RCC 7860 (cell line): ENCODE results near the gene NUP153.
A peak's percentile ranks its signal among the peaks of the same experiment; 100 is the strongest.
"Not testable (repeated sequence)": the region's sequence is repeated elsewhere in the genome, so short reads cannot be mapped to it uniquely, and the experiment has no call there.

Source experiments
- DNase-seq: peaks from one replicate; pipeline ENCODE4 v3.0.0-alpha.2; 2015; ENCODE audit warnings: low spot score
- FAIRE-seq: peaks from 2 replicates; lab custom pipeline; 2012; peaks lifted over from hg19 to GRCh38; lab: Jason Lieb, UNC

Gene NUP153

DNA sequence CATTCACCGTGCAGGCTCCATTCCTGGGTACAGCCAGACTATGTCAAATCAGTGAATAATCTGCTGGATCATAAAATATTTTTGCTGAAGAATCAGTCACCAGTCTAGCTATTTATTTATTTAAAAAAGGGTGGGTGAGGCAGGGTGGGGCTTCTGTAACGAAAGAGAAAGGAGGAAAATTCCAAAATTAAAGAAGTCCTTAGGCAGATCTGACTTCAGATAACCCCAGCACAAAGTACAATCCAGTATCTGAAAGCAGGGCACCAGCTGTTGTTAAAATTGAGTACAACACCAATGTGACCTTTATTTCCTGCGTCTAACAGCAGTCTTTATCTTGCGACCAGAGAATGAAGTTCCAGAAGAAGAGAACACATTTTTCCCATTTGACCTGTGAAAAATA, 90.9 kb downstream of the NUP153 start:
- DNase-seq (no peak), FAIRE-seq (no peak)

- DNase-seq (no peak), FAIRE-seq (no peak)
Measured at GRCh38 chr6:17612048-17612447, 94.7 kb downstream of the NUP153 start.

GRCh38 chr6:17610835-17611234, 95.9 kb downstream of the NUP153 start:
- FAIRE-seq: no peak
- DNase-seq: no peak

GRCh38 chr6:17606606-17607005, 100.1 kb downstream of the NUP153 start:
- FAIRE-seq: no peak
- DNase-seq: no peak

GRCh38 chr6:17602888-17603287, 103.8 kb downstream of the NUP153 start:
- FAIRE-seq (no peak), DNase-seq (no peak)

GRCh38 chr6:17601386-17601703, 105.4 kb downstream of the NUP153 start:
- FAIRE-seq (no peak), DNase-seq (no peak)

DNA sequence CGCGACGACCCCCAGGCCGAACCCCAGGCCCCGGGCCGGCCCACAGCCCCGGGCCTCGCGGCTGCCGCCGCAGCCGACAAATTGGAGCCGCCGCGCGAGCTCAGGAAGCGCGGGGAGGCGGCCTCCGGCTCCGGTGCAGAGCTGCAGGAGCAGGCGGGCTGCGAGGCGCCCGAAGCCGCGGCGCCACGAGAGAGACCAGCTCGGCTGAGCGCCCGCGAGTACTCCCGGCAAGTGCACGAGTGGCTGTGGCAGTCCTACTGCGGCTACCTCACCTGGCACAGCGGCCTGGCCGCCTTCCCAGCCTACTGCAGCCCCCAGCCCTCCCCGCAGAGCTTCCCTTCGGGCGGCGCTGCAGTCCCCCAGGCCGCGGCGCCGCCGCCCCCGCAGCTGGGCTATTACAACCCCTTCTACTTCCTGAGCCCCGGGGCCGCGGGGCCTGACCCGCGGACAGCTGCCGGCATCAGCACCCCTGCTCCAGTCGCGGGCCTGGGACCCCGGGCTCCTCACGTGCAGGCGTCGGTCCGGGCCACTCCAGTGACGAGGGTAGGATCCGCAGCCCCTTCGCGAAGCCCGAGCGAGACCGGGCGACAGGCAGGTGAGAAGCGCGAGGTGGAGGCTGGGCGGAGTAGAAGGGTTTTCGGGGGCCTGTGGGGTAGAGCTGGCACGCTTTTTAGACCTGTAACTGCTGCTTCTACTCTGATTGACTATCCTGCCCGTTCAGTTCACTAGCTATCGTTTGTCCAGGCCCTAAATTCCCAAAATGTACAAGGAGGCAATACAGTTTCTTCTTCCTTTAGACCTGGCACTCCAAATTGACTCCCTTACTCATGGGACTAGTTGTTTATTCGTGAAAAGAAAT, 106.0 kb downstream of the NUP153 start:
- FAIRE-seq (no peak), DNase-seq (no peak)

DNA sequence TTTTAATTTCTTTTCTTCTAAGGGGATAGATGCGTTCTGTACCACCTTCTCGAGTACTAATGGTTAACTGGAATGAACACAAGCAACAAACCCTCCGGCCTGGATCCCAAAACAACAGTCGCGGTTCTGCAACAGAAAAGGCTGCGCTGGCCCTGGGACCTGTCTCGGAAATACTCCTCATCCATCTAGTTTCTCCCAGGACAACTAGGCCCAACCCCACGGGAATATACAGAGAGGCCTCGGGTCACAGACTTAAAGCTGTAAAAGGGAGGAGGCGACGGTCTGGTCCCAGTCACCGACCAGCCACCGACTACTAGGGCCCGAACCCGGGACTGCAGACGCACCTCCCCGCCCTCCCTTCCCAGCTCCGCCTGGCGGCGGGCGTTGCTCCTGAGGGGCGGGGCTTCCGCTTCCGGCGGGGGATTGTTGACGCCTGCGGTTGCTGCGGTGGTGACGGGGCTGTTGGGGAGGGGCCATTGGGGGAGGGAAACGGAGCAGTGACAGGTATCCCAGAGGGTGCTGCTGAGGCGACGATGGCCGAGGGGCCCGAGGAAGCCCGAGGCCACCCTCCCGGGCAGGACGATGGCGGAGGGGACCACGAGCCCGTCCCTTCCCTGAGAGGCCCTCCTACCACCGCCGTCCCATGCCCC, 106.7 kb downstream of the NUP153 start, which contains the start of gene FAM8A1:
Gene FAM8A1 (plus strand): TSS at position 426 of the 650 bp plus-strand sequence. CDS start 108 bp downstream, at position 534.
- DNase-seq (peak; percentile 70), FAIRE-seq (no peak)

- FAIRE-seq (no peak), DNase-seq (no peak)
Measured at GRCh38 chr6:17596085-17596484, 110.6 kb downstream of the NUP153 start.

DNA sequence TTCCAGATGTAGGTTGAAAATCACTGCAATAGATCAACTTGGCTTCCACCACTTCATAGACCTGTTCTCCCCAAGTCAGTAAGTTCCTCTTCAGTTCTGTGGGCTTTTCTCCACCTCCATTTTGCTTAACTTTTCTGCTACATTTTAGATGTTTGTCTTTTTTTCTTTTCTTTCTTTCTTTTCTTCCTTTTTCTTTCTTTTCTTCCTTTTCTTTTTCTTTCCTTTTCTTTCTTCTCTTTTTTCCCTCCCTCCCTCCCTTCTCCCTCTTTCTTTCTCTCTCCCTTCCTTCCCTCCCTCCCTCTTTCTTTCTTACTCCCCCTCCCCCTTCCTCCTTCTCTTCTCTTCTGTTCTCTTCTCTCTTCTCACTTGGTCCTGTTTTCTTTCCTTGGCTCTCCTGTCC, 113.5 kb downstream of the NUP153 start:
- no peak for FAIRE-seq

GRCh38 chr6:17591287-17591686, 115.4 kb downstream of the NUP153 start:
- no peak for FAIRE-seq

More for the DNA sequence above, 113.5 kb downstream of the NUP153 start:
- DNase-seq: no peak

GRCh38 chr6:17589406-17590096, 117.2 kb downstream of the NUP153 start:
- FAIRE-seq (no peak), DNase-seq (peak; percentile 72)

More at GRCh38 chr6:17591287-17591686, 115.4 kb downstream of the NUP153 start:
- DNase-seq: no peak

GRCh38 chr6:17588011-17588410, 118.7 kb downstream of the NUP153 start:
- no peak for FAIRE-seq
- DNase-seq: no peak

DNA sequence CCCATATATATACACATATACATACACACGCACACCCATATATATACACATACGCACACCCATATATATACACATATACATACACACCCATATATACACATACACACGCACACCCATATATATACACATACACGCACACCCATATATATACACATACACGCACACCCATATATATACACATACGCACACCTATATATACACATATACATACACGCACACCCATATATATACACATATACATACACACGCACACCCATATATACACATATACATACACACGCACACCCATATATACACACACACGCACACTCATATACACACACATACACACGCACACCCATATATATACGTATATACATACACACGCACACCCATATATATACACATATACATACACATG, 120.1 kb downstream of the NUP153 start:
- FAIRE-seq, DNase-seq: not testable (repeated sequence)

GRCh38 chr6:17585766-17586490, 120.8 kb downstream of the NUP153 start:
- FAIRE-seq (no peak), DNase-seq (peak; percentile 37)

- DNase-seq (peak; percentile 40), FAIRE-seq (peak; percentile 35)
Measured at GRCh38 chr6:17584241-17584803, 122.4 kb downstream of the NUP153 start.

- FAIRE-seq (no peak), DNase-seq (no peak)
Measured at GRCh38 chr6:17583811-17584210, 122.9 kb downstream of the NUP153 start.

DNA sequence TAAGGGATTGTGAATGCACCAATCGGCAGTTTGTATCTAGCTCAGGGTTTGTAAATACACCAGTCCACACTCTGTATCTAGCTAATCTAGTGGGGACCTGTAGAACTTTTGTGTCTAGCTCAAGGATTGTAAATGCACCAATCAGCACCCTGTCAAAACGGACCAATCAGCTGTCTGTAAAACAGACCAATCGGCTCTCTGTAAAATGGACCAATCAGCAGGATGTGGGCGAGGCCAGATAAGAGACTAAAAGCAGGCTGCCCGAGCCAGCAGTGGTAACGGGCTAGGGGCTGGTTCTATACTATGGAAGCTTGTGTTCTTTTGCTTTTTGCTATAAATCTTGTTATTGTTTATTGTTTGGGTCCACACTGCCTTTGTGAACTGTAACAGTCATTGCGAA, 125.4 kb downstream of the NUP153 start:
- FAIRE-seq, DNase-seq: not testable (repeated sequence)

DNA sequence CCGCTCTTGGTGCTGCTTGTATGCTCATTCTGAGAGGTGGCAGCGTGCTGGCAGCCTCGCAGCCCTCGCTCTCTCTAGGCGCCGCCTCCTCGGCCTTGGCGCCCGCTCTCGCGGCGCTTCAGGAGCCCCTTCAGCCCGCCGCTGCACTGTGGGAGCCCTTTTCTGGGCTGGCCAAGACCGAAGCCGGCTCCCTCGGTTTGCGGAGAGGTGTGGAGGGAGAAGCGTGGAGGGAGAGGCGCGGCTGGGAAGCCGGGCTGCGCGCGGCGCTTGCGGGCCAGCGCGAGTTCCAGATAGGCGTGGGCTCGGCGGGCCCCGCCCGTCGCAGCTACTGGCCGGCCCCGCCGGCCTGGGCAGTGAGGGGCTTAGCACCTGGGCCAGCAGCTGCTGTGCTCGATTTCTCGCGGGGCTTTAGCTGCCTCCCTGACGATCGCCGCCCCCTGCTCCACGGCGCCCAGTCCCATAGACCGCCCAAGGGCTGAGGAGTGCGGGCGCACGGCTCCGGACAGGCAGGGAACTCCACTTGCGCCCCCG, 126.1 kb downstream of the NUP153 start:
- no peak for DNase-seq
- no peak for FAIRE-seq

- FAIRE-seq (no peak), DNase-seq (no peak)
Measured at GRCh38 chr6:17577059-17577458, 129.7 kb downstream of the NUP153 start.
